Duodenal mucosa (tissue), 2 donors: ENCODE results near the gene AKAP6.
"Not testable (repeated sequence)": the region's sequence is repeated elsewhere in the genome, so short reads cannot be mapped to it uniquely, and the experiment has no call there.

Experiments
- H3K27ac ChIP-seq: one replicate; pipeline ENCODE4 v1.7.0; 2013; ENCODE audit warnings: low read depth, low read length
- H3K27me3 ChIP-seq, 2 donors: one replicate each; pipeline ENCODE4 v1.7.0; 2013; ENCODE audit warnings: low read length in 2 of 2, control low read depth in 1 of 2; ENCODE audit not compliant: insufficient read depth in 2 of 2, control insufficient read depth in 1 of 2
- H3K36me3 ChIP-seq, 2 donors: one replicate each; pipeline ENCODE4 v1.7.0; 2013; ENCODE audit warnings: low read length in 2 of 2, control low read depth in 1 of 2; ENCODE audit not compliant: insufficient read depth in 2 of 2, control insufficient read depth in 1 of 2
- H3K4me1 ChIP-seq, 2 donors: one replicate each; pipeline ENCODE4 v1.7.0; 2013; ENCODE audit warnings: low read length in 2 of 2, control low read depth in 1 of 2; ENCODE audit not compliant: insufficient read depth in 2 of 2, control insufficient read depth in 1 of 2
- H3K4me3 ChIP-seq, 2 donors: one replicate each; pipeline ENCODE4 v1.7.0; 2013; ENCODE audit warnings: low read length in 2 of 2, low read depth in 1 of 2
- H3K9ac ChIP-seq, 2 donors: one replicate each; pipeline ENCODE4 v1.7.0; 2013; ENCODE audit warnings: low read length in 2 of 2, low read depth in 1 of 2
- H3K9me3 ChIP-seq, 2 donors: one replicate each; pipeline ENCODE4 v1.7.0; 2013; ENCODE audit warnings: low read length in 2 of 2, control low read depth in 1 of 2; ENCODE audit not compliant: control insufficient read depth in 1 of 2

AKAP6 gene

DNA sequence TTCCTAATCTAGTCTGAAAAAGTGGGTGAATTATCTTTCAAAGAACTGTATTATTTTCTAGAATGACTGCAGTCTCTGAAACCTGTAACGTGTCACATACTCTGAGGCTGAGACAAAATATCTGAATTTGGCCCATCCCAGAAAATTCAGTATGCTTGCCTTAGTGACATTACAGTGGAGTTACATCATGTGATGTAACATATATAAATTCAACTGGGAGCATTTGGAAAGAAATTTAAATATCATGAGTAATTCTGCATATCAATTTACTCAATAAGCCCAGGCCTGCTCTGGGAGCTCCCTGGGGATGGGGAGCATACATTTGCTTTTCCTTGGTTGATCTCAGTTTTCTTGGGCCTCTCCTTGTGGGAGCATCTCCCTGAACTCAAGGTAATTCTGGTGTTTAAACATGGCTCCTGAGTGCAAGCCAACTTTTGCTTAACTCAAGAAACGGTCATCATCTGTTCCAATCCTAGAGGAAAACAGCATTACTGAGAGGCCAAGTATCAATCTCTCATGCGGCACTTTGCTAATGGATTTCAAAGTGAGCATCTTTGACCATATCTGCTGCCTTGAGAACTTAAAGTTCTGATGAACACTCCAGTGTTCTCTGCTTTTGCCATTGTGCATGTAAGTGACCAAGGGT, 54.4 kb downstream of the AKAP6 start:
- Histone ChIP-seq H3K36me3 (no peaks in the 10 kb centered on the region), H3K4me1 (peaks cover 0 to 5% of the 10 kb centered on the region in 2 donors), H3K4me3 (no peak overlapping the region), H3K27me3 (no peaks in the 10 kb centered on the region), H3K9ac (no peak overlapping the region), H3K27ac (no peak overlapping the region), H3K9me3 (no peaks in the 10 kb centered on the region)

DNA sequence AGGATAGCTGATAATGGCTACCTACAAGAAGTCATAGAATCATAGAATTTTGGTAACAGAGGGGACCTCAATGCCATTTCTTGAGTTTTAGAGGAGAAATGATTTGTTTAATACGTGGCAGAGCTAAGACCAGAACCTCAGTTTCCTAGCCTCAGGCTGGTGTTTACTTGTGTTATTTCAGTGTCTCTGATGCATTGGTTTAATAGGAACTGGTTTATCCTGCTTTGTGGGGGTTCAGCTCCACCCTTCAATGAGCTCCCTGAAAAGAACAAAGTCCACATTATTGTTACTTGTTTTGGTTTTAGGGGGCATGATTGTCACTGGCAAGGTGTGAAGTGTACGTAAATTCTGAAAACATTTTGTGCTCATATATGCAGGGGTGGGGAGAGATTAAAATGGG, 55.4 kb downstream of the AKAP6 start:
- Histone ChIP-seq H3K9me3 (no peaks in the 10 kb centered on the region), H3K4me1 (peaks cover 0 to 5% of the 10 kb centered on the region in 2 donors), H3K27me3 (no peaks in the 10 kb centered on the region), H3K9ac (no peak overlapping the region), H3K4me3 (no peak overlapping the region), H3K27ac (no peak overlapping the region), H3K36me3 (no peaks in the 10 kb centered on the region)

DNA sequence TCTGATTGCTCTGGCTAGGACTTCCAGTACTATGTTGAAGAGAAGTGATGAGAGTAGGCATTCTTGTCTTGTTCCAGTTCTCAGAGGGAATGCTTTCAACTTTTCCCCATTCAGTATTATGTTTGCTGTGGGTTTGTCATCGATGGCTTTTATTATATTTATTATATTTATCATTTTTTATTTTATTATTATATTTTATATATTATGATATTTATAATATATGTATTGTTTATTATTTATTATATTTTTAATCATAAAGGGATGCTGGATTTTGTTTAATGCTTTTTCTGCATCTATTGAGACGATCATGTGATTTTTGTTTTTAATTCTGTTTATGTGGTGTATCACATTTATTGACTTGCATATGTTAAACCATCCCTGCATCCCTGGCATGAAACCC, 58.2 kb downstream of the AKAP6 start:
- not testable (repeated sequence) for H3K9ac ChIP-seq, H3K27me3 ChIP-seq, H3K4me1 ChIP-seq, H3K4me3 ChIP-seq, H3K27ac ChIP-seq, H3K9me3 ChIP-seq, H3K36me3 ChIP-seq

DNA sequence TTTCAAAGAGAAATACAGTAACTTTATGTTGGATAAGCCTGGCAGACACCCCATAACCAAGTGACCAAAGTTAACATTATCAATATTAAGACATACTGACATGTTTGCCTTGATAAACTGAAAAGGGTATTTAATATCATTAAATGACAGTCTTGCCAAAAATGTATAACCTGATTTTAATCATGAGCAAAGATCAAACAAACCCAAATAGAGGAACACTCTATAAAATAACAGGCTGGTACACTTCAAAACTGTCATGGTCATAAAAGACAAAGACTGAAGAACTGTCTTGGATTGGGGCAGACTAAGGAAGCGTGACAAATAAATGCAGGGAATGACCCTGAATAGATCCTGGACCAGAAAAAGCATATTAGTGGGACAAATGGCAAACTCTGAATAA, 64.0 kb downstream of the AKAP6 start:
- Histone ChIP-seq H3K27ac (no peak overlapping the region), H3K9me3 (peaks cover 0 to 2% of the 10 kb centered on the region in 2 donors), H3K4me1 (no peaks in the 10 kb centered on the region), H3K27me3 (no peaks in the 10 kb centered on the region), H3K9ac (no peak overlapping the region), H3K4me3 (no peak overlapping the region), H3K36me3 (no peaks in the 10 kb centered on the region)

DNA sequence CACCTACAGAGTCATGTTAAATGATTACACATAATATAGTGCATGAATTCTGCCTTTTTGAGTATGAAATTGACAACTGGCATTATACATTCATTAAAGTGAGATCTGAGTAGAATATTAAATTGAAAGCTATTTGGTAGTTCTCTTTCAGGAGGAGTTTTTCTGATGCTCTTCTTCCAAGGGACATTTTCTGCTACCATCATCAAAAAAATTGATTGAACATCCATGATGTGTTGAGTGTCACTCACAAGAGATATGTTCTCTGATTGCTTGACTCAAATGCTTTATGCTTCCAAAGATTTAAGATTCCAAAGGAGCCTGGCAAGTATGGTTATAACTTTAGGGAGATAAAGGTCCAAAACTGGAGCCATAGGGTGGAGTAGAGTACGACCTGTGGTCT, 64.9 kb downstream of the AKAP6 start:
- Histone ChIP-seq H3K36me3 (no peaks in the 10 kb centered on the region), H3K9me3 (peaks cover 0 to 2% of the 10 kb centered on the region in 2 donors), H3K27ac (no peak overlapping the region), H3K4me1 (no peaks in the 10 kb centered on the region), H3K9ac (no peak overlapping the region), H3K4me3 (no peak overlapping the region), H3K27me3 (no peaks in the 10 kb centered on the region)

DNA sequence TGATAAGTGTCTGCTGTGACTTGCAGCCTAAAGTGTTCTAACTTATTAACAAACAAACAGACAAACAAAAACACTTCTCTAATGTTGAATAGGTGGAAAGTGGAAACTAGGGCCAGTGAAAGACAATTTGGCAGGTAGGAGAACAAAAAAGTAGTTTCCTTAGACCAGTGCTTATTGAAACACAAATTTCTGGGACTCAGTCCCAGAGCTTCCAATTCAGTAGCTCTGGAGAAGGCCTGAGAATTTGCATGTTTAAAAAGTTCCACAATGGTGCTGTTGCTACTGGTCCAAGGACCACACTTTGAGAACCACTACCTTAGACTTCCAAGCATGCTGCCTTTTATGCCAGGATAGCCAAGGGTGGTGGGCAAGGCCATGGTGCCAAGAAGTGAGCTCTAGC, 67.8 kb downstream of the AKAP6 start:
- Histone ChIP-seq H3K9ac (no peak overlapping the region), H3K36me3 (no peaks in the 10 kb centered on the region), H3K27ac (no peak overlapping the region), H3K4me1 (no peaks in the 10 kb centered on the region), H3K27me3 (no peaks in the 10 kb centered on the region), H3K4me3 (no peak overlapping the region), H3K9me3 (no peaks in the 10 kb centered on the region)

DNA sequence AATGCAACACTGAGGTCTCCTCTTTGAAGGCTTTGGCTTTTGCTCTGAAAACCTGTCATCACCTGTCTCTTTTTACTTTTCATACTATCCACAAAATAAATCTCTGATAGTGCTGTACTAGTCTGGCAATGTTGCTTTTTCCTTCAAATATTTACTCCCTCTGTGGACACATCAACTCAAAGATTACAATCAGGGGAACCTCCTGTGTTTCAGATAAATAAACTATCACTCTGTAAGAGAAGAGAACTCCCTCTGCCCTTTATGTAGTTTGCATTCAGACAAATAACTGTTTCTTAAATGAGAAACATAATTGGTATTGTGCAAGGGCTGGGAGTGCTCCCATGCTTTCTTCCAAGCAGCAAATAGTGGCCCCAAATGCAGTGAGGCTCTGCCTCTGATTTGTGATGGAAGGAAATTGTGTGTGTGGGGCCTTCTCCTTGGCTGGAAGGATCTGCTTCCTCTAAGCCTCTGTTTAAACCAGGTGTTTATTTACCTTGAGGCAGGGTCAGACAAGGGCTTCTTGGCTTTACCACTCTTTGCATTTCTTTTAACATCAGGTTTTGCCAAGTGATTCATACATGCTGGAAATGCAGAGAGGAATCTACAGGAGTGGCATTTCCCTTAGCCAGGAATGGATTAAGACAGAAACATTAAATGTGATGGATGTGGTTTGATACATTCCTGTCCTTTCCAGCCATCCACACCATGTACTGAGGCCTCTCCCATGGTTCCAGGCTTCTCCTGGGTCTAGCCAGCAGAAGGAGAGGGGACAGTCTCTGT, 69.0 kb downstream of the AKAP6 start:
- H3K4me3 ChIP-seq, result no peak overlapping the region
- no peak overlapping the region for H3K9ac ChIP-seq
- H3K9me3 ChIP-seq, result no peaks in the 10 kb centered on the region
- no peak overlapping the region for H3K27ac ChIP-seq
- H3K4me1 ChIP-seq, result no peaks in the 10 kb centered on the region
- no peaks in the 10 kb centered on the region for H3K27me3 ChIP-seq
- H3K36me3 ChIP-seq, result no peaks in the 10 kb centered on the region

DNA sequence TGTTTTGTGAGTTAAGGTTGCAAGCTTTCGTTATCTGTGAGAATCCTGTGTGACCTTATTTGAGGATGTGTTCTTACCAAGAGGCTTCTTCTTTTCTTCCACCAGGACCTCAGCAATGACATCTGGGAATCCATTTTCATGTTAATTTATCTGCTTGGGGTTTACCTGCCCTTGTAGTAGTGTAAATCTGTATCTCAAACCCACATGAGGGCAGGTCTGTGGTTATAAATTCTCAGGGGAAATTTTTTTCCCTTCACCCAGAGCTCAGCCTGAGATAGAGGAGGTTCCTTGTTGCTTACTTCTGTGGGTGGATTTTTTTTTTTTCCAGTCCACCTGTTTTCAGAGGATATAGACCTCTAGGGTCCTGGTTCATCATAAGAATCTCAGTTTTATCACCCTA, 70.8 kb downstream of the AKAP6 start:
- Histone ChIP-seq H3K9ac (no peak overlapping the region), H3K27ac (no peak overlapping the region), H3K9me3 (no peaks in the 10 kb centered on the region)

DNA sequence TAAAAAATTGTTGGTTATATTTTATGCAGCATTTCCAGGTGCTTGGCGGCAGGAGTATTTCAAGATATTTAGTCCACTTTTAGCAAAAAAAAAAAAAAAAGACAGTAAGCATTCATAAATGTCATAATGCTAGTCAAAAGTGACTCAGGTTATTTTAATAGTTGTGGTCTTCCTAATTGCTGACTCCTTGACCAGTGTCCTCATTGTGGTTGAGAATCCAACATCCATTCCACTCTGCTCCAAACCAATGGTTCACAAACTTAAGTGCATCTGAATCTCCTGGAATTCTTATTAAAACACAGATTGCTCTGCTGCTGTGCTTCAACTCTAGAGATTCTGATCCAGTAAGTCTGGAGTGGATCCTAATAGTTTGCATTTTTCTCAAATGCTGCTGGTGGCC, 71.4 kb downstream of the AKAP6 start:
- H3K4me1 ChIP-seq, result no peaks in the 10 kb centered on the region
- H3K9ac ChIP-seq, result no peak overlapping the region
- H3K27me3 ChIP-seq, result no peaks in the 10 kb centered on the region
- H3K27ac ChIP-seq, result no peak overlapping the region
- no peaks in the 10 kb centered on the region for H3K9me3 ChIP-seq
- H3K4me3 ChIP-seq, result no peak overlapping the region
- no peaks in the 10 kb centered on the region for H3K36me3 ChIP-seq

More for the DNA sequence above, 70.8 kb downstream of the AKAP6 start:
- Histone ChIP-seq H3K4me1 (no peaks in the 10 kb centered on the region), H3K36me3 (no peaks in the 10 kb centered on the region), H3K4me3 (no peak overlapping the region), H3K27me3 (no peaks in the 10 kb centered on the region)

DNA sequence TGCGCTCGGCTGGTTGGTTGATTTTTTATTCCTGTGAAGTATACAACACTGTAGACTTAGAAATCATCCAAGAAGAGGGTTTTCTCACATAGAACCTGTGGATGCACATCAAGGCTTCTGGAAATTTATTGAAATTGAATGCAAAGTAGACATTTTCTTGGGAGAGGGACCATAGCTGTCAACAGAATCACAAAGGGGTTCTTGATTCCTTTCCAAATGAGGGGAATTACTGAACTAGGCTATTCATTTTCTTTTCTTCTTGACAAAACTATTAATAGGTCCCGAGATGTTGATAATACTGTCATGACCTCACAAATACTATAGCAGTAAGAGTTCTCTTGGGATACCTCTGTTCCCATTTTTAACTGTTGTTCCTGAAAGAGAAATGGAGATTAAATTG, 73.9 kb downstream of the AKAP6 start:
- no peaks in the 10 kb centered on the region for H3K27me3 ChIP-seq
- H3K4me1 ChIP-seq, result no peaks in the 10 kb centered on the region
- no peaks in the 10 kb centered on the region for H3K9me3 ChIP-seq
- no peaks in the 10 kb centered on the region for H3K36me3 ChIP-seq
- H3K4me3 ChIP-seq, result no peak overlapping the region
- H3K9ac ChIP-seq, result no peak overlapping the region
- no peak overlapping the region for H3K27ac ChIP-seq
